ENCODE measurements around the gene CYP26B1.

Gene CYP26B1

GRCh38 chr2:72113847-72114692, 33.6 kb downstream of the CYP26B1 start:
- H3K27ac Mint-ChIP-seq = no peak overlapping the region
- ATAC-seq (no peak), DNase-seq (no peak)
- H3K9me3 Mint-ChIP-seq = no peaks in the 10 kb centered on the region
- peaks cover 21% of the 10 kb centered on the region for H3K27me3 Mint-ChIP-seq
- no peaks in the 10 kb centered on the region for H3K4me1 Mint-ChIP-seq
- no peak overlapping the region for H3K4me3 Mint-ChIP-seq

GRCh38 chr2:72112981-72113846, 34.4 kb downstream of the CYP26B1 start:
- peaks cover 16% of the 10 kb centered on the region for H3K27me3 Mint-ChIP-seq
- no peak overlapping the region for H3K4me3 Mint-ChIP-seq
- H3K4me1 Mint-ChIP-seq = no peaks in the 10 kb centered on the region
- ATAC-seq (peak; percentile 22), DNase-seq (no peak)
- H3K9me3 Mint-ChIP-seq = no peaks in the 10 kb centered on the region
- no peak overlapping the region for H3K27ac Mint-ChIP-seq

GRCh38 chr2:72112401-72112800, 35.3 kb downstream of the CYP26B1 start:
- no peak overlapping the region for H3K27ac Mint-ChIP-seq
- no peak for ATAC-seq
- no peak for DNase-seq
- no peak overlapping the region for H3K4me3 Mint-ChIP-seq
- no peaks in the 10 kb centered on the region for H3K4me1 Mint-ChIP-seq
- H3K27me3 Mint-ChIP-seq = peaks cover 16% of the 10 kb centered on the region
- no peaks in the 10 kb centered on the region for H3K9me3 Mint-ChIP-seq

GRCh38 chr2:72111061-72111460, 36.6 kb downstream of the CYP26B1 start:
- no peak for ATAC-seq
- DNase-seq = no peak
- H3K27me3 Mint-ChIP-seq = peaks cover 19% of the 10 kb centered on the region
- H3K27ac Mint-ChIP-seq = no peak overlapping the region
- H3K4me1 Mint-ChIP-seq = no peaks in the 10 kb centered on the region
- no peaks in the 10 kb centered on the region for H3K9me3 Mint-ChIP-seq
- no peak overlapping the region for H3K4me3 Mint-ChIP-seq

GRCh38 chr2:72109904-72110303, 37.8 kb downstream of the CYP26B1 start:
- Mint-ChIP-seq H3K27me3 (peaks cover 31% of the 10 kb centered on the region), H3K9me3 (no peaks in the 10 kb centered on the region), H3K4me1 (no peaks in the 10 kb centered on the region), H3K27ac (no peak overlapping the region), H3K4me3 (no peak overlapping the region)
- DNase-seq (no peak), ATAC-seq (no peak)

- no peak for ATAC-seq
- Mint-ChIP-seq H3K9me3 (no peaks in the 10 kb centered on the region), H3K4me3 (no peak overlapping the region), H3K4me1 (no peaks in the 10 kb centered on the region), H3K27ac (no peak overlapping the region), H3K27me3 (peaks cover 35% of the 10 kb centered on the region)
- DNase-seq = no peak
These were observed 38.4 kb downstream of the CYP26B1 start for GRCh38 chr2:72109291-72109690.

GRCh38 chr2:72108121-72108520, 39.5 kb downstream of the CYP26B1 start:
- Mint-ChIP-seq H3K4me3 (no peak overlapping the region), H3K27ac (no peak overlapping the region), H3K4me1 (no peaks in the 10 kb centered on the region), H3K27me3 (peaks cover 35% of the 10 kb centered on the region), H3K9me3 (no peaks in the 10 kb centered on the region)
- ATAC-seq (no peak), DNase-seq (no peak)

GRCh38 chr2:72106978-72107377, 40.7 kb downstream of the CYP26B1 start:
- no peak overlapping the region for H3K27ac Mint-ChIP-seq
- H3K27me3 Mint-ChIP-seq = peaks cover 35% of the 10 kb centered on the region
- ATAC-seq (no peak), DNase-seq (no peak)
- H3K9me3 Mint-ChIP-seq = no peaks in the 10 kb centered on the region
- H3K4me1 Mint-ChIP-seq = no peaks in the 10 kb centered on the region
- no peak overlapping the region for H3K4me3 Mint-ChIP-seq

GRCh38 chr2:72104821-72105588, 42.7 kb downstream of the CYP26B1 start:
- no peaks in the 10 kb centered on the region for H3K9me3 Mint-ChIP-seq
- ATAC-seq (no peak), DNase-seq (no peak)
- H3K4me3 Mint-ChIP-seq = no peak overlapping the region
- peaks cover 32% of the 10 kb centered on the region for H3K27me3 Mint-ChIP-seq
- no peaks in the 10 kb centered on the region for H3K4me1 Mint-ChIP-seq
- H3K27ac Mint-ChIP-seq = no peak overlapping the region

- Mint-ChIP-seq H3K4me3 (no peak overlapping the region), H3K4me1 (no peaks in the 10 kb centered on the region), H3K27me3 (peaks cover 33% of the 10 kb centered on the region), H3K9me3 (no peaks in the 10 kb centered on the region), H3K27ac (no peak overlapping the region)
- DNase-seq (no peak), ATAC-seq (no peak)
These were observed 44.0 kb downstream of the CYP26B1 start for GRCh38 chr2:72103690-72104089.

- ATAC-seq (no peak), DNase-seq (no peak)
- Mint-ChIP-seq H3K27ac (peak overlapping the region in 1 of 2 donors; percentile 22), H3K9me3 (no peaks in the 10 kb centered on the region), H3K27me3 (peaks cover 33% of the 10 kb centered on the region), H3K4me3 (no peak overlapping the region), H3K4me1 (no peaks in the 10 kb centered on the region)
These were observed 44.5 kb downstream of the CYP26B1 start for GRCh38 chr2:72103161-72103560.

GRCh38 chr2:72098935-72099334, 48.7 kb downstream of the CYP26B1 start:
- Mint-ChIP-seq H3K9me3 (no peaks in the 10 kb centered on the region), H3K27me3 (peaks cover 15% of the 10 kb centered on the region), H3K27ac (no peak overlapping the region), H3K4me1 (no peaks in the 10 kb centered on the region), H3K4me3 (no peak overlapping the region)
- ATAC-seq (no peak), DNase-seq (no peak)

GRCh38 chr2:72097276-72097675, 50.4 kb downstream of the CYP26B1 start:
- no peak for DNase-seq
- no peak for ATAC-seq
- H3K27ac Mint-ChIP-seq = no peak overlapping the region
- H3K9me3 Mint-ChIP-seq = no peaks in the 10 kb centered on the region
- no peak overlapping the region for H3K4me3 Mint-ChIP-seq
- H3K27me3 Mint-ChIP-seq = peaks cover 15% of the 10 kb centered on the region
- H3K4me1 Mint-ChIP-seq = no peaks in the 10 kb centered on the region

GRCh38 chr2:72096181-72096580, 51.5 kb downstream of the CYP26B1 start:
- Mint-ChIP-seq H3K27me3 (peaks cover 15% of the 10 kb centered on the region), H3K4me1 (no peaks in the 10 kb centered on the region), H3K9me3 (no peaks in the 10 kb centered on the region), H3K27ac (no peak overlapping the region), H3K4me3 (no peak overlapping the region)
- DNase-seq = no peak
- ATAC-seq = no peak

- H3K27me3 Mint-ChIP-seq = peaks cover 15% of the 10 kb centered on the region
- H3K9me3 Mint-ChIP-seq = no peaks in the 10 kb centered on the region
- no peak for DNase-seq
- ATAC-seq = no peak
- no peaks in the 10 kb centered on the region for H3K4me1 Mint-ChIP-seq
- H3K4me3 Mint-ChIP-seq = no peak overlapping the region
- H3K27ac Mint-ChIP-seq = no peak overlapping the region
These were observed 52.3 kb downstream of the CYP26B1 start for GRCh38 chr2:72095364-72095763.
